CD4-positive, alpha-beta T cell treated with Interferon alpha-2 for 1 hour (primary cell): ENCODE data around the gene B4GALNT1.

Experiments
- DNase-seq, 2 donors: peaks; one replicate each; pipeline ENCODE4 v3.0.0-alpha.2; 2020 to 2022

Gene B4GALNT1

DNA sequence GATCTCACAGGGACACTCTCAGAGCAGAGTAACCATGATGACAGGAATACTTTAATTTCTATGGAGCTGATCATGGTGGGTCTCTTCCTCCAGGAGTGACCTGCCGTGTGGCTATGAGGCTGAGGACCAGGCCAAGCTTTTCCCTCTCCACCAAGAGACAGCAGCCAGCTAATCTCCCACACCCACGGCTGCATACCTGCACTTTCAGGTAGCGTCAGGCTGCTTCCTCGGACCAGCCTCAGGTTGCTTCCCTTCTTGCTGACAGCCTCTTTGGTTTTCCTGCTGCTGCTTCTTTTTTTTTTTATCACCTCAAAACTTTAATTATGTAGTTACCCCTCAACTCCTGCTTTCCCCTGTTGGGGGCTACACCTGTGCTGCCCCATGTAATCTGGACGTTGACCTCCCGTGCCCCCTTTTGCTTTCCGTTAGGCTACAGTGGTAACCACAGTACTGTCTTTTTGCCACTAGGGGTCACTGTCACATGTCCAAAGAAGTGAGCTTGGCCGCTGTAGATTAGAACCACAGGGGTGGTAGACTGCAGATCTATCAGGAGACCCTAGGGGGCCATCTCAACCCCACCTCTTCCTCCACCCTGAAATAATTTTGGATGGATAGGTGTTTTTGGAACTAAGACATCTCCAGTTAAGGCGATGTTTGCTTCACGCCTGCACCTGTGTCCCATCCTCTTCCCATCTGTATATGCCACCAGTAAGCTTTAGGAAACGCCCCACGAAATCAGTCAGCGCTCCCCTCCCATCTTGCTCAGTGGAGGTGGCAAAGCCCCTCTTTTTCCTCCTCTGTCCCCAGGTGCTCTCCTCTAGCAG lies 49.8 kb downstream of the B4GALNT1 start:
- peak; percentile 78 to 87 for DNase-seq

- no peak for DNase-seq
Observed at GRCh38 chr12:57582440-57582839, 50.6 kb downstream of the B4GALNT1 start.

DNA sequence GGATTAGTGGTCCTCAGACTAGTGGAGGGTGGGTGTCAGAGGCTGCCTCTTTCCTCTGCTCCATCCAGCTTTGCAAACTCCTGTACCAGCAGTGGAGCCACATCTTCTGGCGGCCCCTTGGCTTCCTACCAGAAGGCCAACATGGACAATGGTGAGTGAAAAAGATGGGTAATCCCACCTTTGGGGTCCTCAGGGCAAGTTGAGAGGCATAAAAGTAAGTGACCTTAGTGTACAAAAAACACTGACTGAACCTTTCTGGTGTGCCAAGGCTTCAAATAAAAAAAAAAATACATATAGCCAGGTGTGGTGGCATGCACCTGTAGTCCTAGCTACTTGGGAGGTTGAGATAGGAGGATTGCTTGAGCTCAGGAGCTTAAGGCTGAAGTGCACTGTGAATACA lies 51.2 kb downstream of the B4GALNT1 start:
- no peak for DNase-seq

DNA sequence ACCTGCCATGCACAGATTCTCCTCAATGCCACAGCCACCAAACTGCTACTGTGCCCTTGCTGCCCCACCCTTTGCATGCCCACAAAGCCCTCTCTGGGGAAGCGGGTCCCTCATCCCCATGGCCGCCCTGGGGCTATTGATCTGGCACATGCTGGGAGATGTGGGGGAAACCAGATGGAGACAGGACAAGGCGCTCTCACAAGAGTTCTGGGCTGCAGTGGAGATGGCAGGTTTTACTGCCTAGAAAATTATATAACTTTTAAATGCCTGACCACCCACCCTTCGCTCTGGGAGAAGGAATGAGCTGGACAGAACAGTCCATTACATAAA lies 52.6 kb downstream of the B4GALNT1 start:
- no peak for DNase-seq

DNA sequence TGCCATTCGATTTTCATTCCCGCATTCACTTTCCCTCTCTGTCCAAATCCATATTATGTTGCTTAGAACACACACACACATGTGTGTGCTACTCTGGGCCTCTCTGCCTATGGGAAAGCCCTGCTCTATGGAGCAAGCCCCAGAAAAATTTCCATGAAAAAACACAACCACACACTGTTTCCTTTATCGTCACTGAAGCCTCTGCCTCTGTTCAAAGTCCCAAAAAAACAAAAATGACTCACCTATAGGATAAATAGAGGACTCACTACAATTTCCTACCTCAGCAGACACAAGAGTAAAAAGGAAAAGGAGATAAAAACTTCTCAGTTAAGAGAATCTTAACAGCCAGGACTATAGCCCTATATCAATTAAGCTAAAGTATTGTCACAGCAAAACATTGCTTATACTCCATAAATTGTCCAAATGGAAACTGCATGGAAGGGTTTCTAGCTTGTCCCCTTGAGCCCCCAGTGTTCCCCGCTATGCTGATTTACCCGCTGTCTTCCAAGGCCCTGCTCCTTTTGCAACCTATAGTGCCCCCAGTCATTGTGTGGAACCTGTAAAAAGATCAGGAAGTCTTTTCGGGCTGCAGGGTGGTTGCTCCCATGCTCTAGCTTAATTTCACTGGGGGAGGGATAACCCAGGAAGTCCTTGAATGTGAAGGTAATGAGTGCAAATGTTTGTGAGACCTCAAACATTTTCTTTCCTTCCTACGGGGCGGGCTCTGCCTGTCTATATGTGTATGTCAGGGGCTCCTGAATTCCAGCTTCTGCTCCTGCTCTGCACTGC lies 53.1 kb downstream of the B4GALNT1 start:
- DNase-seq, result no peak

GRCh38 chr12:57579011-57579410 lies 54.0 kb downstream of the B4GALNT1 start:
- no peak for DNase-seq

GRCh38 chr12:57577981-57578758 lies 54.8 kb downstream of the B4GALNT1 start:
- no peak for DNase-seq

- no peak for DNase-seq
Observed at GRCh38 chr12:57576613-57577160, 56.3 kb downstream of the B4GALNT1 start.
